Stimulated activated naive CD8-positive, alpha-beta T cell treated with anti-CD3 and anti-CD28 coated beads, Interleukin-15, amount 100 ng/mL, for 72 hours (primary cell): ENCODE measurements around the gene CMIP.

Experiments used
- ATAC-seq: fragments of 150-1000 bp; cut with Tn5 transposase; 2 replicates; pipeline ENCODE4 v1.10.0; 2021; ENCODE audit warnings: mild to moderate bottlenecking, moderate library complexity
- DNase-seq, 2 donors: peaks; one replicate each; pipeline ENCODE4 v3.0.0; 2021 to 2022
- H3K27ac Mint-ChIP-seq, 2 donors: one replicate each; pipeline ENCODE4 v1.8.0; 2022; ENCODE audit warnings: mild to moderate bottlenecking in 2 of 2, mixed read lengths in 2 of 2, moderate library complexity in 2 of 2
- H3K27me3 Mint-ChIP-seq: one replicate; pipeline ENCODE4 v1.8.0; 2022; ENCODE audit warnings: mixed read lengths
- H3K4me1 Mint-ChIP-seq: one replicate; pipeline ENCODE4 v1.8.0; 2022; ENCODE audit warnings: mild to moderate bottlenecking, mixed read lengths
- H3K4me3 Mint-ChIP-seq, 2 donors: one replicate each; pipeline ENCODE4 v1.8.0; 2022; ENCODE audit warnings: mild to moderate bottlenecking in 2 of 2, mixed read lengths in 2 of 2, moderate library complexity in 1 of 2
- H3K9me3 Mint-ChIP-seq, 2 donors: one replicate each; pipeline ENCODE4 v1.8.0; 2022; ENCODE audit warnings: mixed read lengths in 2 of 2

The CMIP gene

DNA sequence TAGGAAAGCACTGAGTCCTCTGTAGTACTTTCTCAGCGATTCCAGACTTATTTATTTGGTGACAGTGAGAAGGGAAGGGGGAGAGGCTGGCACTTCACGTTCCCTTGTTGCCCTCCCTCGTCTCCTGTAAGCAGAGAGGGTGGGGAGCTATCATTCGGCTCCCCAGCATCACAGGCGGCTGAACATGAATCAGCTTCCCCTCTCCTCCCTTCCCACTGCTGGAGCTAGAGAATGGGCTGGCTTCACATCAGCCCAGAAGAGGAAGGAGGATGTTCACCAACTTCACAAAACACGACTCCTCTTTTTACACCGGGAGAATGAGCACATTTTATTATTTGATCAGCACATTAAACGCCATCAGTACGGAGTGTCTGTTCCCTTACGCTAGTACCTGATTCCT is 6.7 kb upstream of the CMIP start:
- ATAC-seq, result no peak
- Mint-ChIP-seq H3K27me3 (peaks cover 28% of the 10 kb centered on the region), H3K9me3 (no peaks in the 10 kb centered on the region), H3K4me3 (no peak overlapping the region), H3K27ac (no peak overlapping the region), H3K4me1 (peaks cover 10% of the 10 kb centered on the region)
- DNase-seq, result no peak

DNA sequence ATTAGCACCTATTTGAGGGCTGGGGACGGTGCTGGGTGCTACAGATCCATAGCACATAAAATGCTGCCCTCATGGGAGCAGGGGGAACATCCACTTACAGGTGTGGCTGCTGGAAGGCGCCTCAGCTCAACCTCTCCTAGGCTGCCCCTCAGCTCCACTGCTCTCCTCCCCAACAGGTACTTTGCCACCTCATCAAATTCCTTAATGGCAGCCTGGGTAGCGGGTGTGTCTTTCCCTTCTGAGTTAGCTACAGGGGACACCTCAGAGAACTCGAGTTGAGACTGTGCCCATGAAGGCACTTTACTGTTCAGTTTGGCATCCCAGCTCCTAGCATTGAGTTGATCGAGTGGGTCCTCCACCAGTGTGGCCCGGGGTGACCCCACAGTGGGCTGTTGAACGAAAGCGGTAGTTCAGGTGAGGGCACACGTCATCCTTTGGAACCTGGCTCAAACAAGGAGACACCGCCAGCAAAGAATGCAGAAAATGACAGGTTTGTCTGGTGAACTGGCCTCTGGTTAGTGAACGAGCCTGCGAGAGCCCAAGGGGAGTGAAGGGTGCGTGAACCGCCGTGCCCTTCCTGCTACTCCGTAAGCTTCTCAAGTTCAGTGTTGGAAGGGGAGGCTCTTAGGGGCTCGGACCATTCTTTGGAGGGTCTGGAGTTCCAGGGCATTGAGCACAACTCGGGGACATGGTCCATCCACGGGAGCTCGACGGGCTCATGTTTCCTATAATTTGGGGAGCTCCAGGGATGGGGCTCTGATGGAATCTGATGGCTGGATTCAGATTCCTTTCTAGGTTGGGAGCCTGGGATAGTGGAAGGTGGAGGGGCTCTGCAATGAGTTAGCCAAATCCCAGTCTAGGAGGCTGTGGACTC is 3.5 kb upstream of the CMIP start:
- ATAC-seq, result no peak
- H3K4me3 Mint-ChIP-seq, result no peak overlapping the region
- no peak overlapping the region for H3K27ac Mint-ChIP-seq

DNA sequence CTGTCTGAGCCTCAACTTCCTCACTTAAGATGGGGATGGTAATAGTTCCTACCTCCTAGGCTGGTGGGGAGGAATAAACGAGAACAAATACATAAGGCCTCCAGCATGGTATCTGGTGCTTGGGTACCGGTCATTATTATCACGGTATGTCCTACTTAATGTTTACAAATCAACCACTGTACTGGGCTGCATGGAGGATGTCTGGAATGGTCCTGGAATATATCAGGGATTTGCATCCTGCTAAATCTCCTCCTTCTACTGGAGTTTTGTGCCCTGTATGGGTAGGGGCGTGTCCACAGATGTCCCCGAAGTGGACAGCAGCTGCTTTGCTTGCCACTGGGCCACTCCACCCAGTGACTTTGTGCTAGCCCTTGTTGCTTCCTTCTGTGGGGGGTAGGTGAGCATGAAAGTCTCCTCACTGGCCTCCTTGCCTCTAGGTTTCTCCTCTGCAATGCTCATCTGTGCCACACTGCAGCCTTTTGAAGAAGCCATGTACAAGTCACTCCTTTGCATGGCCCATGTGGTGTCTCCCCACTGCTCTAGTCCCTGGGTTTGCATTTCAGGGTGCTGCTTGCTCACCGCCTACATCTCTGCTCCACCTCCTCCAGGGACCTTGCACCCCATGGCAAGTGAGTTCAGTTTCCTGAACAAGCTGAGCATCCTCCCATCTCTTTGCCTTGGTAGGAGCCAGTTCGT is 2.2 kb upstream of the CMIP start:
- H3K4me3 Mint-ChIP-seq, result no peak overlapping the region

More for the DNA sequence above, 3.5 kb upstream of the CMIP start:
- no peak for DNase-seq
- Mint-ChIP-seq H3K27me3 (peaks cover 28% of the 10 kb centered on the region), H3K9me3 (no peaks in the 10 kb centered on the region), H3K4me1 (peaks cover 21% of the 10 kb centered on the region)

DNA sequence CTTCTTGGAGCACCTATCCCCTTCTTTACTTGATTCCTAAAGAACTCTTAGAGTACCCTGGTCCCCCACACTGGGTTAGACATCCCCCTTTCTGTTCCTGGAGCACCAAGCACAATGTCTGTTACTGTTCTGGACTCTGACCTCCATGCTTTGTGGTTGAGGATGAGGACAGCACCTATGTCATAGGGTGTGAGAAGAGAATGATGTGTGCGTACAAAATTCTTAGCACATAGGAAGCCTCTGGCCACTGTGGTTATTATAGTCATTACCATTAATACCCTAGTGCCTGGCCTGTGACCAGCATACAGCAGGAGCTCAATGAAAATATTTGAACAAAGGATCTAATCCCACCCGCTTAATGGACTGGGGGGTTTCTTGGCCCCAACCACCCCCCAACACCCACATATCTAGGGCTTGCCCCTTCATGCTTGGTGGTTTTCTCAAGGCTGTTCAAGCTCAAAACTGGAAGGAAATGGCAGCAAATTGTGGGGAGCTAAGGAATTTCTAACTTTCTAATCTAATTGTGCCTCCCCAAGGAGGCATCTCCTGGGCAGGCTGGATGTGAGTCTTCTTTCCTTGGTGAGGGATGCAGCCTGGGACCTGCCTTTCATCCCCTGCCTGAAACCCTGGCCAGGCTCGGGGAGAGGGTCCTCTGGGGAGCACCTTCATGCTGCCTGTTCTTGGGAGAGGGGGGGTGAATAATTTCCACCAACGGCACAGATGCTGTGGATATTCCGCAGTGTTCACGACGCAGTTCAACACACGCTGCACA is 1.5 kb upstream of the CMIP start:
- ATAC-seq, result no peak
- Mint-ChIP-seq H3K27ac (peak overlapping the region; percentile 88 to 97), H3K27me3 (peaks cover 17% of the 10 kb centered on the region), H3K9me3 (no peaks in the 10 kb centered on the region), H3K4me3 (peak overlapping the region; percentile 82 to 86), H3K4me1 (peaks cover 37% of the 10 kb centered on the region)
- DNase-seq, result no peak

More for the DNA sequence above, 2.2 kb upstream of the CMIP start:
- H3K4me1 Mint-ChIP-seq, result peaks cover 33% of the 10 kb centered on the region
- DNase-seq (no peak), ATAC-seq (no peak)
- H3K9me3 Mint-ChIP-seq, result no peaks in the 10 kb centered on the region
- peaks cover 25% of the 10 kb centered on the region for H3K27me3 Mint-ChIP-seq
- H3K27ac Mint-ChIP-seq, result no peak overlapping the region

DNA sequence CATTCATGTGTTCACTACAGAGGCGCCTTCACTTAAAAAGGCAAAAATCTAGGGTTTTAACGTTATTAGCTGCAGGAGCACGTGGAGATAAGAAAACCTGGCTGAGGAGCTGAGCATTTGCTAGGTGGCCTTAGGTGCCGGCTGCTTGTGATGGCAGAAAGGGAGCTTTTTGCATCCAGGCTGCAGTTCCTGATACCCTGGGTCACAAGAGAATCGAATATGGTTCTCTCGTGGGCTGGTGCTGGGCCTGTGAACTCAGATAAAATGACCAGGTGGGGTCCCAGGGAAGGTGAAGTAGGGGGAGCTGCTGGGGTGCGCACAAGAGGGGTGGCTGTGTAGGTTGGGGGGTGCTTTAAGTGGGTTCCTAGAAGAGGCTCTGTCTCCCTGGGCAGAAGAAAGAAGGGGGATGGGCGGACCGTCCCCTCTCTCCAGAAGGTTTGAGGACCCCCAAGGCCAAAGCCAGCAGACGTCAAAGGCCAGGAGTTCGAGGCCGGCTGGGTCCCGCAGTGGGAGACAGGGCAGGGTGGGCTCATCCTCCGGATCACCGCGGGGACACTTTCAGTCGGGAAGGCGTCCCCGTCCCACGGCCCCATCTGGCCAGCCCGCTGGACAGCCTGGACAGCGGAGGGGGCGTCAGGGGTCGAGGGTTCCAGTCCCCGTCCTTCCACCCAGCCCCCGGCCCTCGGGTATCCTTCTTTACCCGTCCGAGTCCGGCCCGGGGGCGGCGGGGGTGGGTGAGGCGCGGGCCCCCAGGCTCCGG is 740 bp upstream of the CMIP start:
- DNase-seq, result no peak
- H3K4me1 Mint-ChIP-seq, result peaks cover 42% of the 10 kb centered on the region

DNA sequence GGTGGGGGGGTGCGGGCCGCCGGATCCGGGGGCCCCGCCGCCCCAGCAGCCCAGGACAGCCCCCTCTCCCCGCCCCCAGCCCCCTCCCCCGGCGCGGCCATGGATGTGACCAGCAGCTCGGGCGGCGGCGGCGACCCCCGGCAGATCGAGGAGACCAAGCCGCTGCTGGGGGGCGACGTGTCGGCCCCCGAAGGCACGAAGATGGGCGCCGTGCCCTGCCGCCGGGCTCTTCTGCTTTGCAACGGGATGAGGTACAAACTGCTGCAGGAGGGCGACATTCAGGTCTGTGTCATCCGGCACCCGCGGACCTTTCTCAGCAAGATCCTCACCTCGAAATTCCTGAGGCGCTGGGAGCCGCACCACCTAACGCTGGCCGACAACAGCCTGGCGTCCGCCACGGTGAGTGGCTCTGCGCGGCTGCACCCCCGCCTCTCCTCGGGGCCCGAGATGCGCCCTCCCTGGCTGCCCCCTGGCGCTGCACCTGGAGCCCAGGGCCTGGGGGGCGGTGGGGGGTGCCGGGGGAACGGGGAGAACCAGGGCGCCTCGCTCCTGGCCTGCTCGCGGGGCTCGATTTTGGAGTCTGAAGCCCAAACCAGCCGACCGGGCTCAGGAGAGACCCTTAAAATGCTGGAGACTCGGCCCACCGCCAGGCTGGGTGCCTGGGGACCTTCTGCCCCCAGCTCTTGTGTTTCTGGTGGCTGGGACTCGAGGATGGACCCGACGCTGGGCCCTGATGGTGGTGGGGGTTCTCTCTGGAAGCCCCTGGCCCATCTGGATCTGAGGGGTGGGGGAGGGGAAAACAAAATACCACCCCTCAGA is 744 bp downstream of the CMIP start:
- peak; percentile 58 to 66 for DNase-seq

More for the DNA sequence above, 740 bp upstream of the CMIP start:
- Mint-ChIP-seq H3K9me3 (no peaks in the 10 kb centered on the region), H3K4me3 (peak overlapping the region; percentile 82 to 86), H3K27me3 (peaks cover 12% of the 10 kb centered on the region), H3K27ac (peak overlapping the region; percentile 88 to 97)
- no peak for ATAC-seq

DNA sequence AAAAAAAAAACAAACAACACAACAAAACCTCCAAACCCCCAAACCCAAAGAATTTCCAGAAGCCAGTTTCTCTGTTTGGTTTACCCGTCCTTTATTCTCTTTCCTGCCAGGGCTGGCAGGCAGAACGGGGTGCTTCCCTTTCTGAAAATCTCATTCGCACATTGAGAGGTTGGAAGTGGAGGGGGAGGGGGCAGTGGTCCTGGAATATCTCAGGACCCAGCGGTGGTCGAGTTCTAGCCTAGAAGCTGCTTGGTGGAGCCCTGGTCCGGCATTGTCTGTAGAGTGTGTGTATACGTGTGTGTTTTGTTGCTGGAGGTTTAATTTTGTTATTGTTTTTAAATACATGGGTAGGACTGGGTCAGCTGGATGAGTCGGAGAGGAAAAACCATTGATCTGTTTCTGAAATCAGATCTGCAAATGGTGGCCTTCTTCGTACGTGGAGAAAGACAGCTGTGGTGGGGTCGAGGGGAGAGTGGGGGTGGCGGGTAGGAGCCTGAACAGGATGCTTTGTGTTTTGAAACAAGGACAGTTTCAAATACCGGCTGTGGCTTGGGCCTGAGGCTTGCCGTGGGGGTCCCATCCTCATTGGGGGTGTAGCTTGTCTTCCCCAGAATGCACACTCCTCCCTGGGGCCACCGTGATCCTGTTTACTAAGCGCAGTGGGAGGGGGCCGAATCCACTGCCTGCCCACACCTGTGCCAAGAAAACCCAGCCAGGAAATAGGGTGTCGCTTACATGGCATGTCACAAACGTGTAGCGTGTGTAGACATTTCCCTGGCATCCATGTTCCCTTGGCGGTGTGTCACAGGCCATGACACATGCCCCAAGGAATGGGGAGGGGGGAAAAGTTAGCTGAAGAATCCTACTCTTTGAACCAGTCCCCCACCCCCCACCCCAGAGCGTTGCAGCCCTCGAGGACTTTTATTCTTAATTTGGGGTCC is 1.6 kb downstream of the CMIP start:
- Mint-ChIP-seq H3K27ac (peak overlapping the region; percentile 46 to 88), H3K4me1 (peaks cover 64% of the 10 kb centered on the region), H3K27me3 (peaks cover 5% of the 10 kb centered on the region), H3K9me3 (peaks cover 5 to 6% of the 10 kb centered on the region in 2 donors), H3K4me3 (peak overlapping the region; percentile 82 to 91)
- DNase-seq (peak; percentile 24 to 36), ATAC-seq (peak; percentile 19)

More for the DNA sequence above, 744 bp downstream of the CMIP start:
- peak overlapping the region; percentile 82 to 91 for H3K4me3 Mint-ChIP-seq
- no peaks in the 10 kb centered on the region for H3K9me3 Mint-ChIP-seq
- peaks cover 56% of the 10 kb centered on the region for H3K4me1 Mint-ChIP-seq
- H3K27me3 Mint-ChIP-seq, result peaks cover 12% of the 10 kb centered on the region
- H3K27ac Mint-ChIP-seq, result peak overlapping the region; percentile 46 to 88
- peak; percentile 64 for ATAC-seq

DNA sequence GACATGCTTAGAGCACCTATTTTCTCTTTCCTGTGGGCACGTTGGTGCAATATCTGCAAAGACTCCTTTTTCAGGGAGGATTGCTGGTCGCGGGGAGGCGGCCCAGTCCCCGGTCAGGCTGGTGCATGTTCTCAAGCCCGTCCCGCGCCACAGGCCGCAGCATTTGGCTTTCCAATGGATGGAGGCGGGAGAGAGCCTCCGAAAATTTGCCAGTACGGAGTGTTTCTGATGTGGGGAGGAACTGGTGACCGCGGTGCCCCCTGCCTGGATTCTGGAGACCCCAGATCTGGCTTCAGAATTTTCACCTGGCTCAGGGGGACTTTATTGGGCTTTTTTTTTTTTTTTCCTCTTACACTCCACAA is 2.3 kb downstream of the CMIP start:
- H3K9me3 Mint-ChIP-seq, result peaks cover 7 to 8% of the 10 kb centered on the region in 2 donors
- DNase-seq (no peak), ATAC-seq (no peak)
- peak overlapping the region; percentile 82 to 91 for H3K4me3 Mint-ChIP-seq
- H3K4me1 Mint-ChIP-seq, result peaks cover 71% of the 10 kb centered on the region
- H3K27me3 Mint-ChIP-seq, result no peaks in the 10 kb centered on the region
- peak overlapping the region in 1 of 2 donors; percentile 46 for H3K27ac Mint-ChIP-seq

DNA sequence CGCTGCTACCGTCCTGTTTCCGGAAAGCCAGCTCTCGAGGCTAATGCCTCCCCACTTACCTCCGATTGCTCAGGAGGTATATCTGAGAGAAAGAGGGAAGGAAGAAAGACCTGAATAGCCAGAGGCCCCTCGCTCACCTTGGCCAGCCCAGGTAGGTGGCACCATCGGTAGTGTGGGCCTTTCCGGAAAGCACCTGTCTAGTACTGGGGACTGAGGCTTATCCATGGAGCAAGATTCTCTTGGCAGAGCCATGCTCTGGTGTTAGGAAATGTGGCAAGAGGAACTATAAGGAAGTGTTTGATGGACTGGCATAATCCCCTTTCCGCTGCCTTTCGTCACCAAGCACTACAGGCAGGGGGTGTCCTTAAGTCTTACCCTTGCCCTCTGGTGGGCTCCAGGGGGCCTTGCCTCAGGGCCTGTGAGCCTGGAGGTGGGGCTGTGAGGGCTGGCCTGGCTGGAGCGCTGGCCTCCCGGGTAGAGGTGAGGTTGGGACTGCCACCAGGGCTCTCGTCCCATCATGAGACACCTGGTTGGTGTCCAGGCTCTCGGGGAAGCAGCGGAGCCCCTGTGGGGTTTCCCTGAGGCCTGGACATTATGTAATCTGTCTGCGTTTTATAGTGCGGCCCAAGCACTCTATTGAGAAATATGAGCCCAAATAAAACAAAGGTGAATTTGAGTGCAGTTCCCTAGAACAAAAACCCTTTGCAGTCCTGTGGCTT is 2.9 kb downstream of the CMIP start:
- H3K27ac Mint-ChIP-seq, result peak overlapping the region in 1 of 2 donors; percentile 34

DNA sequence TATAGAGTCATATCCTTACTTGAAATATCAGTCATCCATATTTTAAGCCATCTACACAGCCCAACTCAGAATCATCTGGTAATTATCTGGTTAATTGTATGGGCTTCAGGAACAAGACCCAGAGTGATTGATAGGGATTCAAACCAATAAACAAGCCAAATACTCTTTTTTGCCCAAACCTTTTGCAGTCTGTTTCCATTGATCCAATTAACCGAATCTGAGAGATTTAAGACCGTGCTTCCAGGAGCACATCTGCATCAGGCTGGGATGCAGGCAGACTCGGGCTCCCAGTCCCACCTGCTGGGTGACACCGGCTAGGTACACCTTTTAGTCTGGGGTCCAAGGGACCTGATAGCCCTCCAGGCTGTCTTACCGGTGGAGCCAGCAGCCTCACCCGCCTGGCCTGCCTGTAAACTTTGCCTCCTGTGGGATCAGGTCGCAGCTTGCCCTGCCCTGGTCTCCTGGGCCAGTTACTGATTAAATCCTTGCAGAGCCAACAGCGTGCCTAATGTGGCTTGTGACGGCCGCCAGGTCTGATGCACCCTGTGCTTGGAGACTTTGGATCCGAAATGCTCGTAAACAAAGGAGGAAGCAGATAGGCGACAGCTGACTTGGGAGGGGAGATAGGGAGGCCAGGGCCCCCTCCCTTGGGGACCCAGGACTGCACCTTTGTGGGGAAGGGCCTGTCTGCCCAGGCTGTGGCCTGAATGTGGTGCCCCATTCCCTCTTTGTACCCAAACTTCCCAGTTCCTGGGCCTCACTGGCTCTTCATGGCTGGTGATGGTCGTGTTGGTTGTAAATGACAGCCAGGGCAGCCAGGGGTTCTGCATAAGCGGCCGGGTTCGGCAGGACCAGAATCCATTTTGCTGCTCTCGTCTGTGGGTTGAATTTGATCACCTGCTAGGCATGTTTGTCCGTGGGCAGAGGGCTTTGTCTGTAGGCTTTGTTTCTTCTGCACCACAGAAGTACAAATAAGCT is 3.8 kb downstream of the CMIP start:
- Mint-ChIP-seq H3K4me3 (peak overlapping the region; percentile 12 to 41), H3K9me3 (peaks cover 7 to 8% of the 10 kb centered on the region in 2 donors), H3K27me3 (no peaks in the 10 kb centered on the region), H3K4me1 (peaks cover 77% of the 10 kb centered on the region), H3K27ac (no peak overlapping the region)
- no peak for ATAC-seq
- no peak for DNase-seq

More for the DNA sequence above, 2.9 kb downstream of the CMIP start:
- Mint-ChIP-seq H3K4me3 (peak overlapping the region; percentile 82 to 91), H3K4me1 (peaks cover 77% of the 10 kb centered on the region), H3K9me3 (peaks cover 7 to 8% of the 10 kb centered on the region in 2 donors), H3K27me3 (no peaks in the 10 kb centered on the region)
- no peak for ATAC-seq
- no peak for DNase-seq

DNA sequence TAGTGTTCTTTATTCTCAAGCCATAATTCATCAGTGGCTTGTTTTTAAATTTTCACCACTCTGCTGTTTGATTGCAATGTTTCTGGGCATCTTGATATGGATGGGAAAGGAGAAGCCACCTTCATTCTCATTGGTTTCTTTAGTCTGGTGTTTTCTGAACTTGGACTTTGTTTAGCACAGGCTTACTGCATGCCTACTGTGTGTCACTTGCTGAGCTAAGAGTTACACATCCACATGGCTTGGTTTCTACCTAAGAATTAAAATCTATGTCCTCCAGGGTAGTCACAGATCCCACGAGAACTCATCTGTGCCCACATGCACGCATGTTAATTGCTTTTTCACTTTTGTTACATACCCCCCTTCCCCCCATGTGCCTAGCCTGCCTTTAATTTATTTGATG is 4.6 kb downstream of the CMIP start:
- H3K27ac Mint-ChIP-seq, result no peak overlapping the region

More for the DNA sequence above, 4.6 kb downstream of the CMIP start:
- Mint-ChIP-seq H3K9me3 (peaks cover 7 to 8% of the 10 kb centered on the region in 2 donors), H3K27me3 (no peaks in the 10 kb centered on the region), H3K4me3 (peak overlapping the region; percentile 6 to 41), H3K4me1 (peaks cover 78% of the 10 kb centered on the region)
- ATAC-seq (no peak), DNase-seq (no peak)
